Measurements from ENCODE around the gene KXD1. TPM values are rescaled to one million over a fixed set of nuclear protein-coding genes. Genes with fewer than 3 reads are reported as not detected.

KXD1 gene
- total and polyA plus RNA-seq, 8 donors: 30.8 to 513 (median 77.8) TPM

DNA sequence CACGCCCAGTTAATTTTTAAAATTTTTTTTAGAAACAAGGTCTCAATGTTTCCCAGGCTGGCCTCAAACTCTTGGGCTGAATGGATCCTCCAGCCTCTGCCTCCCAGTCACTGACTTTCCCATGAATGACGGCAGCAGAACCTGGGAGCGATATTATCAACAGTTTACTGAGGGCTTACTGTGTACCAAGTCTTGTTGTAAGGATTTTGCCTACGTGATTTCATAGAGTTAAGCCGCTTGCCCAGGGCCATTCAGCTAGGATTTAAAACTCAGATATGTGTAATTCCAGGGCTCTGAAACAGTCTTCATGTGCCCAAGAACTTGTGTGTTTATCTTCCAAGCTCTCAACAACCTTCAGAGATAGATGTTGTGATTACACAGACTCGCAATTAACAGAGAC lies 6.0 kb upstream of the KXD1 start:
- TF ChIP-seq POLR2A (IDR thresholded peaks at IDR 0.05) (no peak), EP300 (IDR thresholded peaks at IDR 0.05) (no peak), POLR2AphosphoS5 (IDR thresholded peaks at IDR 0.05) (no peak)
- TF ChIP-seq, protein P1, sequence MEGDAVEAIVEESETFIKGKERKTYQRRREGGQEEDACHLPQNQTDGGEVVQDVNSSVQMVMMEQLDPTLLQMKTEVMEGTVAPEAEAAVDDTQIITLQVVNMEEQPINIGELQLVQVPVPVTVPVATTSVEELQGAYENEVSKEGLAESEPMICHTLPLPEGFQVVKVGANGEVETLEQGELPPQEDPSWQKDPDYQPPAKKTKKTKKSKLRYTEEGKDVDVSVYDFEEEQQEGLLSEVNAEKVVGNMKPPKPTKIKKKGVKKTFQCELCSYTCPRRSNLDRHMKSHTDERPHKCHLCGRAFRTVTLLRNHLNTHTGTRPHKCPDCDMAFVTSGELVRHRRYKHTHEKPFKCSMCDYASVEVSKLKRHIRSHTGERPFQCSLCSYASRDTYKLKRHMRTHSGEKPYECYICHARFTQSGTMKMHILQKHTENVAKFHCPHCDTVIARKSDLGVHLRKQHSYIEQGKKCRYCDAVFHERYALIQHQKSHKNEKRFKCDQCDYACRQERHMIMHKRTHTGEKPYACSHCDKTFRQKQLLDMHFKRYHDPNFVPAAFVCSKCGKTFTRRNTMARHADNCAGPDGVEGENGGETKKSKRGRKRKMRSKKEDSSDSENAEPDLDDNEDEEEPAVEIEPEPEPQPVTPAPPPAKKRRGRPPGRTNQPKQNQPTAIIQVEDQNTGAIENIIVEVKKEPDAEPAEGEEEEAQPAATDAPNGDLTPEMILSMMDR (IDR thresholded peaks at IDR 0.05): no peak
- Histone ChIP-seq H3K4me1 (no peaks in the 10 kb centered on the region), H3K36me3 (no peaks in the 10 kb centered on the region), H3K9me3 (no peaks in the 10 kb centered on the region), H3K27ac (no peak overlapping the region), H3K27me3 (no peaks in the 10 kb centered on the region), H3K4me3 (no peak overlapping the region)
- no peak for DNase-seq
- WGBS, 5 donors: 29 to 50% (median 38%) methylated on average over 6 of the region's 6 CpGs
- intact Hi-C loops (cut with DNase I; ENCODE audit: low total_unique reads): no loop called here

DNA sequence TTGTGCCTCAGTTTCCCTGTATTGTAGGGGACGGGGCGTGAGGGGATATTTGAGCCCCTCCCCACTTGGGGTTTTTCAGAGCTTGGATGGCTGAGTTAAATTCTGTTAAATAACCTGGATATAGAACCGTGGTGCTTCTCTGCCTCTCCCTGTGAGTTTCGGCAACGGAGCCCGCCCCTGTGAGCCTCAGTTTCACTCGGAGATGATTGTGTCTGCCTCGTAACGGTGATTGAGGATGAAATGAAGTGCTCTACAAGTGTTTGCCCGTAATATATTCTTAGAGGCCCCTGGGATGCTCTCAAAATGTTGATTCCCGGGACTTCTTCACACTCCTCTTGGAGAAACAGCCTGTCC lies 509 bp downstream of the KXD1 start:
- no peaks in the 10 kb centered on the region for H3K27me3 ChIP-seq
- H3K4me3 ChIP-seq: peak overlapping the region; percentile 60 to 90 (median 83)
- 2 to 5% (median 4%) methylated on average over 10 to 11 of the region's 11 CpGs for WGBS, 5 donors
- intact Hi-C loops (cut with DNase I; ENCODE audit: low total_unique reads): no loop called here
- peak overlapping the region; percentile 91 to 99 (median 98) for H3K27ac ChIP-seq
- TF ChIP-seq POLR2AphosphoS5 (IDR thresholded peaks at IDR 0.05): no peak
- TF ChIP-seq EP300 (IDR thresholded peaks at IDR 0.05): no peak
- TF ChIP-seq, protein P1 (IDR thresholded peaks at IDR 0.05): no peak
- no peak for TF ChIP-seq POLR2A (IDR thresholded peaks at IDR 0.05)
- peaks cover 12 to 35% (median 17%) of the 10 kb centered on the region in 4 donors for H3K4me1 ChIP-seq
- H3K36me3 ChIP-seq: peaks cover 6 to 23% (median 16%) of the 10 kb centered on the region in 4 donors
- H3K9me3 ChIP-seq: no peaks in the 10 kb centered on the region
- no peak for DNase-seq

DNA sequence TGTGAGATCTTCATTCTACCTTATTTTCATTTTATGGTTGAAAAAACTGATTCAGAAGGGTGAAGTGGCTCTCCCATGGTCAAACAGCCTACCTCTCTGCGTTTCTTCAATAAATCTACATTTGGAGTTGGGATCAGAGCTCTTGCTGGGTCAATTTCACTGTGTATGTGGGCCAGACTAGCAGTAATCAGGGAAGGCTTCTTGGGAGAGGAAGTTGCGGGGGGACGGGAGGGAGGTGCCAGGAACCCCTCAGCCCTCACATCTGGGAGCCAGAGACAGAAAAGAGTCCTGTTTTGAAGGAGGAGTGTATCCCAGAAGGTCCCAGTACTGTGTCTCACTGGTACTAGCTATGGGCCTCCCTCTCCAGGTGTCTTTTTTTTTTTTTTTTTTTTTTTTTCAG lies 934 bp downstream of the KXD1 start:
- H3K36me3 ChIP-seq: peaks cover 6 to 27% (median 20%) of the 10 kb centered on the region in 4 donors

DNA sequence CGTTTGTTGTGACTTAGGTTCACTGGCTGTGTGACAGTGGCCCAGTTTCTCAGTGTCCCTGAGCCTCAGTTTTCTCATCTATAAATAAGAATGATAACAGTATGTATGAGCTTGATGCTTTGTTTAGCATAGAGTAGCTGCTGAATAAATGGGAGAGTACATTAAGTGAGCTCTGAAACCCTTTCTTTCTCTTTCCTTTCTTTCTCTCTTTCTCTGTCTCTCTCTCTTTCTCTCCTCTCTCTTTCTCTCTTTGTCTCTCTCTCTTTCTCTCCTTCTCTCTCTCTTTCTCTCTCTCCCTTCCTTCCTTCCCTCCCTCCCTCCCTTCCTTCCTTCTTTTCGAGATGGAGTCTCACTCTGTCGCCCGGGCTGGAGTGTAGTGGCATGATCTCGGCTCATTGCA lies 2.0 kb downstream of the KXD1 start:
- Histone ChIP-seq H3K27ac (peak overlapping the region in 2 of 5 donors; percentile 7 to 99), H3K4me3 (no peak overlapping the region), H3K9me3 (no peaks in the 10 kb centered on the region), H3K27me3 (no peaks in the 10 kb centered on the region), H3K4me1 (peaks cover 12 to 35% (median 17%) of the 10 kb centered on the region in 4 donors), H3K36me3 (peaks cover 10 to 38% (median 31%) of the 10 kb centered on the region in 4 donors)
- 49 to 73% (median 59%) methylated on average over 5 of the region's 5 CpGs for WGBS, 5 donors
- intact Hi-C loops (cut with DNase I; ENCODE audit: low total_unique reads): loop anchor here (10.0 kb wide), 1 partner anchor 95 kb away; no protein-coding TSS in a partner anchor
- TF ChIP-seq POLR2AphosphoS5 (IDR thresholded peaks at IDR 0.05) (no peak), EP300 (IDR thresholded peaks at IDR 0.05) (no peak)
- TF ChIP-seq, protein P1 (IDR thresholded peaks at IDR 0.05): no peak
- no peak for DNase-seq

More for the DNA sequence above, 934 bp downstream of the KXD1 start:
- Histone ChIP-seq H3K9me3 (no peaks in the 10 kb centered on the region), H3K27me3 (no peaks in the 10 kb centered on the region), H3K4me1 (peaks cover 12 to 35% (median 17%) of the 10 kb centered on the region in 4 donors), H3K27ac (peak overlapping the region; percentile 91 to 99 (median 98)), H3K4me3 (peak overlapping the region; percentile 60 to 90 (median 83))
- intact Hi-C loops (cut with DNase I; ENCODE audit: low total_unique reads): no loop called here
- no peak for DNase-seq
- TF ChIP-seq EP300 (IDR thresholded peaks at IDR 0.05): no peak
- no peak for TF ChIP-seq POLR2AphosphoS5 (IDR thresholded peaks at IDR 0.05)
- TF ChIP-seq, protein P1 (IDR thresholded peaks at IDR 0.05): no peak
- no peak for TF ChIP-seq POLR2A (IDR thresholded peaks at IDR 0.05)
- 41 to 49% (median 48%) methylated on average over 3 of the region's 3 CpGs for WGBS, 5 donors
